Neural progenitor cell (in vitro differentiated cells): ENCODE measurements around the gene KLHDC8B. TPM values are rescaled to one million over a fixed set of nuclear protein-coding genes. Genes with fewer than 3 reads are reported as not detected.
A peak's percentile ranks its signal among the peaks of the same experiment; 100 is the strongest.

Experiments
- DNase-seq: peaks from one replicate; pipeline ENCODE4 v3.0.0-alpha.2; 2016; ENCODE audit warnings: low spot score
- H2AFZ ChIP-seq: fragments of 200-600 bp; sonication (generic); replicated peaks from 2 replicates; pipeline ENCODE4 v1.6.1; 2016; ENCODE audit warnings: antibody characterized with exemption
- H3F3A ChIP-seq: fragments of 200-600 bp; sonication (generic); 2 replicates; pipeline ENCODE4 v1.6.1; 2016; ENCODE audit warnings: antibody characterized with exemption, low read depth
- H3K27ac ChIP-seq: fragments of 200-600 bp; sonication (generic); 2 replicates; pipeline ENCODE4 v1.5.1; 2016; ENCODE audit warnings: mild to moderate bottlenecking
- H3K27me3 ChIP-seq: fragments of 200-600 bp; sonication (generic); 2 replicates; pipeline ENCODE4 v1.6.1; 2016; ENCODE audit warnings: mild to moderate bottlenecking, moderate library complexity
- H3K36me3 ChIP-seq: fragments of 200-600 bp; sonication (generic); 2 replicates; pipeline ENCODE4 v1.5.1; 2016
- H3K4me1 ChIP-seq: fragments of 200-600 bp; sonication (generic); 2 replicates; pipeline ENCODE4 v1.6.1; 2016; ENCODE audit warnings: mixed run types
- H3K4me2 ChIP-seq: fragments of 200-600 bp; sonication (generic); 2 replicates; pipeline ENCODE4 v1.6.1; 2016
- H3K4me3 ChIP-seq: fragments of 200-600 bp; sonication (generic); 2 replicates; pipeline ENCODE4 v1.5.1; 2016
- H3K79me2 ChIP-seq: fragments of 200-600 bp; sonication (generic); 2 replicates; pipeline ENCODE4 v1.6.1; 2016; ENCODE audit warnings: low read depth
- H3K9ac ChIP-seq: fragments of 200-600 bp; sonication (generic); 2 replicates; pipeline ENCODE4 v1.6.1; 2016
- H3K9me3 ChIP-seq: fragments of 200-600 bp; sonication (generic); 2 replicates; pipeline ENCODE4 v1.5.1; 2016; ENCODE audit warnings: low read depth
- H4K20me1 ChIP-seq: fragments of 200-600 bp; sonication (generic); 2 replicates; pipeline ENCODE4 v1.6.1; 2016; ENCODE audit warnings: low read depth
- H3K27ac Mint-ChIP-seq: 3 replicates; pipeline ENCODE4 v1.8.0; 2021; ENCODE audit warnings: mixed read lengths
- H3K27me3 Mint-ChIP-seq: 2 replicates; pipeline ENCODE4 v1.8.0; 2022; ENCODE audit warnings: low read depth, mild to moderate bottlenecking, inconsistent platforms, moderate library complexity, mixed read lengths; ENCODE audit not compliant: insufficient read depth
- H3K36me3 Mint-ChIP-seq: 3 replicates; pipeline ENCODE4 v1.8.0; 2021; ENCODE audit warnings: mixed read lengths
- H3K4me1 Mint-ChIP-seq: 3 replicates; pipeline ENCODE4 v1.8.0; 2021; ENCODE audit warnings: mixed read lengths
- H3K4me3 Mint-ChIP-seq: 3 replicates; pipeline ENCODE4 v1.8.0; 2021; ENCODE audit warnings: mild to moderate bottlenecking, moderate library complexity, mixed read lengths
- H3K9me3 Mint-ChIP-seq: 3 replicates; pipeline ENCODE4 v1.8.0; 2020; ENCODE audit warnings: mixed read lengths
- EZH2 ChIP-seq: fragments of 200-600 bp; sonication (generic); IDR thresholded peaks from 2 replicates; pipeline ENCODE4 v1.6.1; 2017; ENCODE audit warnings: antibody characterized with exemption, mild to moderate bottlenecking, moderate library complexity
- EZH2phosphoT487 ChIP-seq: fragments of 200-600 bp; sonication (generic); IDR thresholded peaks from 2 replicates; pipeline ENCODE4 v1.6.1; 2017; ENCODE audit warnings: antibody characterized with exemption
- total RNA-seq: library from RNA; depleted of rRNA; stranded (reverse); fragments of >200 nt; gene quantifications from 2 replicates; pipeline ENCODE4 v1.2.3, GENCODE V29; 2015; ENCODE audit warnings: low replicate concordance
- TF ChIP-seq, protein P1 (sequence below): fragments of 200-600 bp; sonication (generic); IDR thresholded peaks from 2 replicates; pipeline ENCODE4 v1.5.1; 2017; ENCODE audit warnings: antibody characterized with exemption, mild to moderate bottlenecking

The KLHDC8B gene
- total RNA-seq, 1 donor from 2014 or later: 14.8 TPM

DNA sequence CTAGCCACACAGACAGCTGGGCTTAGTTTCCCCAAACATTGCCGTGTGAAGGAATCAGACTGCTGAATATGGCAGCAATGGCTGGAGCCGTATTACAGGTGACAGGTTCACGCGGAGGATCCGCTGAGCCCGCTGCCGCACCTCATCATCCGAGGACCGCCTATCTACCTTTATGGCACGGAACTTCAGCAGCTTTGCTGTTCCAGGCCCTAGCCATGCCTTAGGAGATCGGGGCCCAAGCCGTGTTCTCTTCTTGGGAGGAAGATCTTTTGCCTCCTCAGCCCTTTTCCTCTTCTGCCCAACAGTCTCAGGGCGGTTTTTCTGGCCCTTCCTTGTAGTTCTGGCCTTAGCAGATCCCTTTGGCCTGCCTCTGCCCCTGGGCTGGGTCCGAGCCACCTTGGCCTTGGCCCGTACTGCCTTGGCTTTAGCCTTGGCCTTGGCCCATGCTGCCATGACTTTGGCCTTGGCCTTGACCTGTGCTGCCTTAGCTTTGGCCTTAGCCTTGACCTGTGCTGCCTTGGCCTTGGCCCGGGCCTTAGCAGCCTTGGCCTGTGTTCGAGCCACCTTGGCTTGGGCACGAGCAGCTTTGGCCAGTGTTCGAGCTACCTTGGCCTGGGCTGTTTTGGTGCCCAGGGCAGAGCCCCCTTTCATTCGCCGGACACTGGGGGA is 8.5 kb upstream of the KLHDC8B start:
- Histone ChIP-seq H3K27ac (no peak overlapping the region), H3F3A (peaks cover 7% of the 10 kb centered on the region), H3K4me3 (no peak overlapping the region), H3K27me3 (peaks cover 9% of the 10 kb centered on the region), H3K9me3 (no peaks in the 10 kb centered on the region), H3K9ac (no peak overlapping the region), H3K4me2 (no peak overlapping the region), H3K79me2 (peaks cover 18% of the 10 kb centered on the region), H3K36me3 (no peaks in the 10 kb centered on the region), H2AFZ (no peak overlapping the region), H3K4me1 (peaks cover 7% of the 10 kb centered on the region), H4K20me1 (peaks cover 50% of the 10 kb centered on the region)
- H3K4me1 Mint-ChIP-seq: peaks cover 21% of the 10 kb centered on the region
- TF ChIP-seq, protein P1, sequence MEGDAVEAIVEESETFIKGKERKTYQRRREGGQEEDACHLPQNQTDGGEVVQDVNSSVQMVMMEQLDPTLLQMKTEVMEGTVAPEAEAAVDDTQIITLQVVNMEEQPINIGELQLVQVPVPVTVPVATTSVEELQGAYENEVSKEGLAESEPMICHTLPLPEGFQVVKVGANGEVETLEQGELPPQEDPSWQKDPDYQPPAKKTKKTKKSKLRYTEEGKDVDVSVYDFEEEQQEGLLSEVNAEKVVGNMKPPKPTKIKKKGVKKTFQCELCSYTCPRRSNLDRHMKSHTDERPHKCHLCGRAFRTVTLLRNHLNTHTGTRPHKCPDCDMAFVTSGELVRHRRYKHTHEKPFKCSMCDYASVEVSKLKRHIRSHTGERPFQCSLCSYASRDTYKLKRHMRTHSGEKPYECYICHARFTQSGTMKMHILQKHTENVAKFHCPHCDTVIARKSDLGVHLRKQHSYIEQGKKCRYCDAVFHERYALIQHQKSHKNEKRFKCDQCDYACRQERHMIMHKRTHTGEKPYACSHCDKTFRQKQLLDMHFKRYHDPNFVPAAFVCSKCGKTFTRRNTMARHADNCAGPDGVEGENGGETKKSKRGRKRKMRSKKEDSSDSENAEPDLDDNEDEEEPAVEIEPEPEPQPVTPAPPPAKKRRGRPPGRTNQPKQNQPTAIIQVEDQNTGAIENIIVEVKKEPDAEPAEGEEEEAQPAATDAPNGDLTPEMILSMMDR: no peak
- no peak for TF ChIP-seq EZH2phosphoT487
- H3K27me3 Mint-ChIP-seq: peaks cover 13% of the 10 kb centered on the region
- no peak for DNase-seq
- H3K4me3 Mint-ChIP-seq: no peak overlapping the region
- H3K36me3 Mint-ChIP-seq: peaks cover 7% of the 10 kb centered on the region
- H3K9me3 Mint-ChIP-seq: no peaks in the 10 kb centered on the region
- no peak overlapping the region for H3K27ac Mint-ChIP-seq

DNA sequence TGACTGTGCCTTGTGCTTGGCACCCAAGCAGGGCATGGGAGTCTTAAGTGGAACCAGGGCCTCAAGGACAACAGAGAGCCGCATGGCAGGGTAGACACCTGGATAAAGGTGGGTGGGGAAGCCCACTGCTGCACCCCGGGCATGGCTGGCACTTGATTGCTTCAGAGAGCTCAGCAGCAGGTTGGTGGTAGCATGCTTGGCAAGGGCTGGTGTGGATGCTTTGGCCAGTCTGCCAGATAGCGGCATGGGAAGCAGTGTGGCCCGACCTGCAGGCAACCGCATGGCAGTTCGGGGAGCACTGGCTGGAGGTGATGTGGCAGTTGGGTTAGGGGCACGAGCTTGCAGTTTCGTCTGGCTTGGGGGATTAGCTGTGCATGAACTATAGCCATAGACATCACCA is 7.8 kb upstream of the KLHDC8B start:
- Mint-ChIP-seq H3K27ac (no peak overlapping the region), H3K27me3 (peaks cover 13% of the 10 kb centered on the region), H3K36me3 (peaks cover 7% of the 10 kb centered on the region), H3K4me3 (no peak overlapping the region), H3K4me1 (peaks cover 18% of the 10 kb centered on the region), H3K9me3 (no peaks in the 10 kb centered on the region)
- no peak overlapping the region for H3K9ac ChIP-seq
- DNase-seq: no peak
- H3K4me3 ChIP-seq: no peak overlapping the region
- H3K27me3 ChIP-seq: peaks cover 15% of the 10 kb centered on the region
- no peak overlapping the region for H3K4me2 ChIP-seq
- no peaks in the 10 kb centered on the region for H3K36me3 ChIP-seq
- H3F3A ChIP-seq: peaks cover 4% of the 10 kb centered on the region
- H3K79me2 ChIP-seq: peaks cover 18% of the 10 kb centered on the region
- TF ChIP-seq EZH2phosphoT487 (no peak), EZH2 (no peak)
- TF ChIP-seq, protein P1: no peak
- H4K20me1 ChIP-seq: peaks cover 45% of the 10 kb centered on the region
- no peak overlapping the region for H3K27ac ChIP-seq
- no peak overlapping the region for H2AFZ ChIP-seq
- peaks cover 7% of the 10 kb centered on the region for H3K4me1 ChIP-seq
- no peaks in the 10 kb centered on the region for H3K9me3 ChIP-seq

- Histone ChIP-seq H4K20me1 (peaks cover 41% of the 10 kb centered on the region), H3K9ac (peak overlapping the region; percentile 79), H3K27me3 (peaks cover 19% of the 10 kb centered on the region), H3K36me3 (no peaks in the 10 kb centered on the region), H3K27ac (no peak overlapping the region), H2AFZ (no peak overlapping the region), H3K4me1 (peaks cover 7% of the 10 kb centered on the region), H3K4me3 (peak overlapping the region; percentile 96), H3K9me3 (no peaks in the 10 kb centered on the region), H3K79me2 (peaks cover 18% of the 10 kb centered on the region), H3F3A (peaks cover 3% of the 10 kb centered on the region), H3K4me2 (peak overlapping the region; percentile 99)
- Mint-ChIP-seq H3K27ac (peak overlapping the region; percentile 50), H3K36me3 (peaks cover 7% of the 10 kb centered on the region), H3K27me3 (peaks cover 12% of the 10 kb centered on the region), H3K4me1 (peaks cover 21% of the 10 kb centered on the region), H3K9me3 (no peaks in the 10 kb centered on the region), H3K4me3 (peak overlapping the region; percentile 95)
- no peak for DNase-seq
- no peak for TF ChIP-seq EZH2phosphoT487
- TF ChIP-seq, protein P1: no peak
- TF ChIP-seq EZH2: no peak
These were observed 6.2 kb upstream of the KLHDC8B start for GRCh38 chr3:49164983-49165720.
